ENCODE data around the gene MED31. TPM values are rescaled to one million over a fixed set of nuclear protein-coding genes. Genes with fewer than 3 reads are reported as not detected.
"Not testable (repeated sequence)": the region's sequence is repeated elsewhere in the genome, so short reads cannot be mapped to it uniquely, and the experiment has no call there.

The MED31 gene
- total RNA-seq, 1 donor = 12.3 TPM

DNA sequence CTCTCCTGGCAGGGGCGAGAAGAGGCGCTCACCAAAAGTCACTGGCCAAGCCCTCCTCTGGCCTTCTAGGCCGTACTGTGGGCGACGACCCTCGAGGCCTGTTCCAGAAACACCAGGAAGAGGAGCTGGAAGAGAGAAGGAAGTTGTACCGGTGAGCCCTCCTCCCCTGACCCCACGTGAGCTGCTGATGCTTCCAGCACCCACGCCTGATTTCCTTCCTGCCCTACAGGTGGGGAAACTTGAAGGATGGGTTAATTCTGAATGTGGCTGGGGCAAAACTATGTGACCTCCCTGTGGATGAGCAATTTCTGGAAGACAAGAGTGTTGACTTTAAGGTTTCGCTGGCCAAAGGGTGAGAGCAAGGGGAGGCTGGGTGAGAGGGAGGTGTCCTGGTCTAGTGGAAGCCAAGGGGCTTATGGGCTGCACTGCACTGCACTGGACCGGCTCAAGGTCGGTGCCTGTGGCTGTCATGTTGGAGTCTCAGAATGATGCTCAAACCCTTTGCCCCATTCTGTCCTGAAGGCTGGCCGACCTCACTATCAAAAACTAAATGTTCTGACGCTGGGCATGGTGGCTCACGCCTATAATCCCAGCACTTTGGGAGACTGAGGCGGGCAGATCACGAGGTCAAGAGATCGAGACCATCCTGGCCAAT is 6.4 kb upstream of the MED31 start:
- TF ChIP-seq, protein P1, sequence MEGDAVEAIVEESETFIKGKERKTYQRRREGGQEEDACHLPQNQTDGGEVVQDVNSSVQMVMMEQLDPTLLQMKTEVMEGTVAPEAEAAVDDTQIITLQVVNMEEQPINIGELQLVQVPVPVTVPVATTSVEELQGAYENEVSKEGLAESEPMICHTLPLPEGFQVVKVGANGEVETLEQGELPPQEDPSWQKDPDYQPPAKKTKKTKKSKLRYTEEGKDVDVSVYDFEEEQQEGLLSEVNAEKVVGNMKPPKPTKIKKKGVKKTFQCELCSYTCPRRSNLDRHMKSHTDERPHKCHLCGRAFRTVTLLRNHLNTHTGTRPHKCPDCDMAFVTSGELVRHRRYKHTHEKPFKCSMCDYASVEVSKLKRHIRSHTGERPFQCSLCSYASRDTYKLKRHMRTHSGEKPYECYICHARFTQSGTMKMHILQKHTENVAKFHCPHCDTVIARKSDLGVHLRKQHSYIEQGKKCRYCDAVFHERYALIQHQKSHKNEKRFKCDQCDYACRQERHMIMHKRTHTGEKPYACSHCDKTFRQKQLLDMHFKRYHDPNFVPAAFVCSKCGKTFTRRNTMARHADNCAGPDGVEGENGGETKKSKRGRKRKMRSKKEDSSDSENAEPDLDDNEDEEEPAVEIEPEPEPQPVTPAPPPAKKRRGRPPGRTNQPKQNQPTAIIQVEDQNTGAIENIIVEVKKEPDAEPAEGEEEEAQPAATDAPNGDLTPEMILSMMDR (IDR thresholded peaks at IDR 0.05; ENCODE audit: insufficient read depth, low read length) = no peak
- no peak for DNase-seq (ENCODE audit: low read depth)
- H3K4me3 ChIP-seq (ENCODE audit: low read depth, low read length) = no peak overlapping the region

GRCh38 chr17:6656797-6657632 is 5.6 kb upstream of the MED31 start:
- not testable (repeated sequence) for DNase-seq (ENCODE audit: low read depth); H3K4me3 ChIP-seq (ENCODE audit: low read depth, low read length)

DNA sequence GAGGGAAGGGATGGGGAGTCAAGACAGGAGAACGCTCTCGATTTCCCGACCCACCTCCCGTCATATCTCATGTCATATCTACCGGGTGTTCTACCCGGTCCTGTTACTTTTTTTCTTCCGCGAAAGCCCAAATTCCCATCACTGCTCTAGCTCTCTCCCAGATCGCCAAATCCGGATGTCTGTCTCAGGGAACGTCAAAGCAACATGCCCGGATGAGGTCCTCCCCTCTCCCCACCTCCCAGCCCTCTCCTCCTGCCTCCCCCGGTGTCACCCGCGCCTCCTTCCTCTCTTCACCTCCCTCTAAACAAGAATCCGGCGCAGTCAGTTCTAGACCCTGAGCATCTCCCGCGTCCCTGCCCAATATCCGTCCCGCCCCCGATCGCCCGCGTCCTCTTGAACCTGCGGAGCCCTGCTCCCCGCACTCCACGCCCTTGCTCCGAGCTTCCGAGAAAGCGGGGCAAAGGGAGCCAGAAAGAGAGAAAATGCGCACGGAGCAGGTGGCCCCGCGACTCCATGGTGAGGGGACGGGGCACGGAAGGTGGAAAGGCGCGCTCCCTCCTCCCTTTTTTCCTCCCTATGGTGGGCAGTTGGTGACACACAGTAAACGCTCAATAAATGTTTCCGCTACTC is 4.4 kb upstream of the MED31 start:
- DNase-seq (ENCODE audit: low read depth); H3K4me3 ChIP-seq (ENCODE audit: low read depth, low read length): not testable (repeated sequence)

DNA sequence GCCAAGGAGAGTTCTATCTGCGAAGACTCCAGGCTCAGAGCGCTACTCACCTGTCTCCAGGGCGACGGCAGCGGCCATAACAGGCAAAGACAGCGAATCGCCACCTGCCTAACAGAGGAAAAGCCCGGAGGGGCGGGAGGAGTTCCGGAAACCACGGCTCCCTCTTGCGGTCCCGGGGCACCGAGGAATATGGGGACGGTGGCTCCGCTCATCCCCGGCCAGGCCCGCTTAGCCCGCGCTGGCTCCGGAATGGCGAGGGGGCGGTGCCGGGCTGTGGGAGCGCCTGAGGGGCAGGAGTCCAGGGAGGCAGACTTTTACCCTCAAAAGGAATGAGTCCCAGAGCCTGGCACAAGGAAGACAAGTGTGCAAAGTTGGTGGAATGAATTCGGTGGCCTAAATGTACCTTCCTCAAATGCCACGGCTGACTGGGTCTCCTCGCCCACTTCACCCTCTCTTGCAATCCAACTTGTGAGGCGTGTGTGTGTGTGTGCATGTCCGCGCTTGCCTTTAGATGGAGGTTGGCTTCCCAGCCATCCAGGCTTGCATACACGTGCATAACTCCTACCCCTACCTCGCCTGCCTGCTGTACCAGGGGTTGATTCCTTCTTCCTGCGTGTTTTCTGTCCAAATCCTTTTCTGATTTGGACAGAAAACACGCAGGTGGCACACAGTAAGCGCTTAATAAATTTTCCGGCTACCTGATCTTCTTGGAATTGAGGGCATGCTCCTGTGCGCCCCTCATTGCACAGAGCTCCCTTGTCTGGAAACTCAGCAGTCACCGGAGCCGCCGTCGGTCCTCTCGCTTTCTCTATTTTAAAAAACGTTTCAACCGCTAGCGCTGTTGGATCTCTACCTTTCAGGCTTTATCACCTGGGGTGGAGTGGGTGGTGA is 3.7 kb upstream of the MED31 start:
- no peak for DNase-seq (ENCODE audit: low read depth)
- TF ChIP-seq, protein P1 (IDR thresholded peaks at IDR 0.05; ENCODE audit: insufficient read depth, low read length) = no peak
- H3K4me3 ChIP-seq (ENCODE audit: low read depth, low read length) = no peak overlapping the region

DNA sequence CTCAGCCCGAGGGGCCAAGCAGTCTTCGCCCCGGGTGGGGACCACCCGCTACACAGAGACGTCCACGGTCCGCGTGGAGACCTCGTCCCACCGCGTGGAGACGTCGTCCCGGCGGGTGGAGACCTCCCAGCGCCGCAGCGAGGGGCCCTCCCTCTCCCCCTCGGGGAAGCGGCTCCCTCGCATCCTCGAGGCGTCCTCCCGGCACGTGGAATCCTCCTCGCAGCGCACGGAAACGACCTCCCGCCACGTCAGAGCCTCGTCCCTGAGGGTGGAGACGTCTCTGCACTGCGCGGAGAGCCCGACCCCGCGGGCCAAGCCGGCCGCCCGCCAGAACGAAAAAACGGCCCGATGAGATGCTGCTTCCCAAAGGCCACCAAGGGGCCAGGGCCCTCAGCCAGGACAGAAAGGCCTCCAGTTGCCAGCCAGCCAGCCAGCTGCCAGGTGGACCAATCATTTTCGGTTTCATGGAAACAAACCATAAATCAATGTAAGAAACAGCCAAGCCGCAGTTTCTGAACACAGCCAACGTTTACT is 581 bp upstream of the MED31 start:
- DNase-seq (ENCODE audit: low read depth) = peak; percentile 71

GRCh38 chr17:6648181-6648580 is 3.2 kb downstream of the MED31 start:
- DNase-seq (ENCODE audit: low read depth) = no peak
- TF ChIP-seq, protein P1 (IDR thresholded peaks at IDR 0.05; ENCODE audit: insufficient read depth, low read length) = no peak
- H3K4me3 ChIP-seq (ENCODE audit: low read depth, low read length) = no peak overlapping the region

More for the DNA sequence above, 581 bp upstream of the MED31 start:
- H3K4me3 ChIP-seq (ENCODE audit: low read depth, low read length) = peak overlapping the region; percentile 99
- TF ChIP-seq, protein P1 (IDR thresholded peaks at IDR 0.05; ENCODE audit: insufficient read depth, low read length) = no peak

DNA sequence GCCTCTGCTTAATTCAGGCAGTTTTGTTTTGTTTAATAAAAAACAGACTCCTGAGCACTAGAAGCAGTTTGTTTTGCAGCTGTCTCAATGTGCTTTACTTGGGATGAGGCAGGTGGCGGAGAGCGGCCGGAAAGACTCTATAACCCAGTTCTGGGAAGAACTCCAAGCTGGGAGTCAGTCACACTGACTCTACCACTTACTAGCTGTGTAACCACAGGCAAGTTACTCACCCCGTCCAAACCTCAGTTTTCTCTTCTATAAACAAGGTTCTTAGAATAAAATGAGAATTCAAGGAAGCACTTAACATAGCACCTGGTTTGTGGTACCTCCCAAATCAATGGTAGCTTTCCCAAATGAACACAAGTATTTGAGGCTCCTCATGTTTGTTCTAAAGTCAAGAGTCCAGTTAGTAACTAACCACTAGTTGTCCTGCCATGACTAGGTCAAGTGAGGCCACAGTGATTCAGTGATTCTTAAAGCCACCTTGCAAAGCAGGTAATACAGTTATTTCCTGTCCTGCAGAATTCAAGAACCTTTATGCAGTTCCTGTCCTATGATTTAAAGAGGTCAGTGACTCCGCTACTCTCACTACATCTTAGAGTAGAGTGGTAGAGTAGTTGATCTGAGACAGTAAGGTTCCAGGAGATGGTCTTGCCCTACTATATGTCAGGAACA is 7.8 kb downstream of the MED31 start:
- no peak overlapping the region for H3K4me3 ChIP-seq (ENCODE audit: low read depth, low read length)
- DNase-seq (ENCODE audit: low read depth) = peak; percentile 71
- TF ChIP-seq, protein P1 (IDR thresholded peaks at IDR 0.05; ENCODE audit: insufficient read depth, low read length) = no peak
